Colonic mucosa (tissue), 4 donors: ENCODE results near the gene AJAP1. TPM values are rescaled to one million over a fixed set of nuclear protein-coding genes. Genes with fewer than 3 reads are reported as not detected.

Source experiments
- DNase-seq: peaks from one replicate; pipeline ENCODE4 v3.0.0-alpha.2; 2020
- H3K27ac ChIP-seq: fragments of 200-600 bp; one replicate; pipeline ENCODE4 v1.8.0; 2021
- H3K27me3 ChIP-seq: fragments of 200-600 bp; one replicate; pipeline ENCODE4 v1.8.0; 2021
- H3K36me3 ChIP-seq: fragments of 200-600 bp; one replicate; pipeline ENCODE4 v1.8.0; 2021
- H3K4me1 ChIP-seq: fragments of 200-600 bp; one replicate; pipeline ENCODE4 v1.8.0; 2021; ENCODE audit warnings: mild to moderate bottlenecking
- H3K4me3 ChIP-seq: fragments of 200-600 bp; one replicate; pipeline ENCODE4 v1.8.0; 2021
- H3K9ac ChIP-seq, 2 donors: one replicate each; pipeline ENCODE4 v1.7.0; 2013; ENCODE audit warnings: control low read depth in 2 of 2, low read depth in 2 of 2, low read length in 2 of 2
- H3K9me3 ChIP-seq: fragments of 200-600 bp; one replicate; pipeline ENCODE4 v1.8.0; 2021
- intact Hi-C: fragments of 100-400 bp; cut with DNase I; formaldehyde crosslinking; loops from one replicate; pipeline ENCODE4 v1.14.1; 2022
- total RNA-seq, 2 donors: library from RNA; stranded (reverse); fragmentation: NEBNext Ultra II Directional in 1 of 2; extraction: Animal tissue kit (Norgen Biotek cat#: 25700) in 1 of 2; gene quantifications; one replicate each; pipeline ENCODE4 v1.2.1, GENCODE V29; 2021
- TF ChIP-seq, protein P1 (sequence below): fragments of 200-600 bp; IDR thresholded peaks from one replicate; pipeline ENCODE4 v1.8.0; 2022; ENCODE audit warnings: antibody characterized with exemption, mild to moderate bottlenecking
- donor health status: healthy.
- donor health status: DM: no; HTN: no; CAD: no.
- donor health status: DM: no; HTN: no; CAD: no.

AJAP1 gene
- total RNA-seq, 2 donors from 2014 or later = 0.07 to 0.42 TPM

DNA sequence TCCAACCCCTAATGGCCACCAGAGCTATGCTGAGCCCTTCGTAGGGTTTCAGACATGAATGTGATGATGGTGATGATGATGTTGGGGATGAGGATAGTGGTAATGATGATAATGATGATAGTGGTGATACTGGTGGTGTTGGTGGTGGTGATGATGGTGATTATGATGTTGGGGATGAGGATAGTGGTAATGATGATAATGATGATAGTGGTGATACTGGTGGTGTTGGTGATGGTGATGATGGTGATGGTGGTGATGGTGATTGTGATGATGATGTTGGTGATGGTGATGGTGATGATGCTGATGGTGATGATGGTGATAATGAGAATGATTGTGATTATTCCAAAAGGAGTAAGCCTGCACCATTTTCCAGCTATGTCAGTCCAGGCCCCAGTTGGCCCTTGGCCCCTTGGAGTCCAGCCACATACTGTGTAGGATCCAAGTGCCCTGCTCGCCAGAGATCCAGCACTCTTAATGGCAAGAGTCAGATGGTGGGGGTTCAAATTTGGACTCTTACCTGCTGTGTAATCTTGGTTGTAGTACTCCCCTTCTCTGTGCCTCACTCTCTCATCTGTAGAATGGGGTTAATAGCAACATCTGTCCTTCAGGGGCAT is 28.3 kb downstream of the AJAP1 start:
- DNase-seq = no peak
- no peaks in the 10 kb centered on the region for H3K36me3 ChIP-seq
- H3K9ac ChIP-seq = no peak overlapping the region
- TF ChIP-seq, protein P1, sequence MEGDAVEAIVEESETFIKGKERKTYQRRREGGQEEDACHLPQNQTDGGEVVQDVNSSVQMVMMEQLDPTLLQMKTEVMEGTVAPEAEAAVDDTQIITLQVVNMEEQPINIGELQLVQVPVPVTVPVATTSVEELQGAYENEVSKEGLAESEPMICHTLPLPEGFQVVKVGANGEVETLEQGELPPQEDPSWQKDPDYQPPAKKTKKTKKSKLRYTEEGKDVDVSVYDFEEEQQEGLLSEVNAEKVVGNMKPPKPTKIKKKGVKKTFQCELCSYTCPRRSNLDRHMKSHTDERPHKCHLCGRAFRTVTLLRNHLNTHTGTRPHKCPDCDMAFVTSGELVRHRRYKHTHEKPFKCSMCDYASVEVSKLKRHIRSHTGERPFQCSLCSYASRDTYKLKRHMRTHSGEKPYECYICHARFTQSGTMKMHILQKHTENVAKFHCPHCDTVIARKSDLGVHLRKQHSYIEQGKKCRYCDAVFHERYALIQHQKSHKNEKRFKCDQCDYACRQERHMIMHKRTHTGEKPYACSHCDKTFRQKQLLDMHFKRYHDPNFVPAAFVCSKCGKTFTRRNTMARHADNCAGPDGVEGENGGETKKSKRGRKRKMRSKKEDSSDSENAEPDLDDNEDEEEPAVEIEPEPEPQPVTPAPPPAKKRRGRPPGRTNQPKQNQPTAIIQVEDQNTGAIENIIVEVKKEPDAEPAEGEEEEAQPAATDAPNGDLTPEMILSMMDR = no peak
- H3K4me3 ChIP-seq = no peak overlapping the region
- H3K4me1 ChIP-seq = no peaks in the 10 kb centered on the region
- H3K27ac ChIP-seq = no peak overlapping the region
- H3K9me3 ChIP-seq = no peaks in the 10 kb centered on the region
- no peaks in the 10 kb centered on the region for H3K27me3 ChIP-seq
- intact Hi-C loops = no loop called here

DNA sequence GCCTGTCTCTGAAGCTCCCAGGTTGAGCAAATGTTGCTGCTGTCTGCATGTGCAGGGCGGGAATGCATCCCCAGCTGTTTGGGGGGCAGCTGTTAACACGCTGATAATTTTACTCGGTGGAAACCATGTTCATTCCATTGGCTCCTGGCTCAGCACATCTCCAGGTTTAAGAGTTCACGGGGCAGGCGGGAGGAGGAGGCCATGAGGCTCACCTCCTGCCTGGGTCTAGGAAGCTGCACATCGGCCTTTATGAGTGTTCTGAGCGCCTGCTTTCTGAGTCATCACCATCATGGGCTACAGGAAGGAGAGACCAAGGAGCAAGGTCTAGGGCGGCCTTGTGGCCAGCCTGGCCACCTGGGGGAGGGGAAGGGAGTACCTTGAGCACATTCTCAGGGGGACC is 29.7 kb downstream of the AJAP1 start:
- Histone ChIP-seq H3K4me3 (no peak overlapping the region), H3K9me3 (no peaks in the 10 kb centered on the region), H3K27ac (no peak overlapping the region), H3K36me3 (no peaks in the 10 kb centered on the region), H3K9ac (no peak overlapping the region), H3K27me3 (no peaks in the 10 kb centered on the region), H3K4me1 (no peaks in the 10 kb centered on the region)
- TF ChIP-seq, protein P1 = no peak
- intact Hi-C loops = no loop called here
- DNase-seq = no peak

DNA sequence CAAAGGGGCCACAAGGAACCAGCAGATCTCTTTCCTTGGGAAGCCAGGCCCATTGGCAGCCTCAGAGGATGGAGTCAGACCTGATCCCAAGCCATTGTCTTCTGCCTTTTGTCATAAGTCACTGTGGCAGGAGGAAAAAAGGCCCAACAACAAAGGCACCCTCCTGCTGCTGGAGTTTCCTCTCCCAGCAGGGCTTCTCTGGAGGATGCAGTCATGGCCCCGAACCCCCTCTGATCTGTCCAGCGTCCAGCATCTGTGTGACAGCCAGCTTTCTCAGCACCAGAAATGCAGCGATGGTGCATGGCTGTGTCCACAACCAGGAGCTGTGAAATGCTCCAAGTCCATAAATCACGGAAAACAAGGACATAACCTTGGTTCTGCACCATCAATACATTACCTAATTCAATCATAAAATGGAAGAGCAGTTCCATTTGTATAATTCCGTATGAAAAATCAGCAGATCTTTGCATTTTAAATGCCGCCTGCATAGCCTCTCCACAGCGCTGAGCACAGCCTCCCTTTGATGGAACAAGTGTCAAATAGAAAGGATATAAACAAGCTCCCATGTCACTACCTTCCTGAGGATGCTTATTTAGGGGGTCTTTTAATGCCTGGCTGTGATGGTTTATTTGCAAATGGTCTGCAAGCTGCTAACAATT is 30.6 kb downstream of the AJAP1 start:
- Histone ChIP-seq H3K9me3 (no peaks in the 10 kb centered on the region), H3K27me3 (no peaks in the 10 kb centered on the region), H3K9ac (no peak overlapping the region), H3K4me1 (no peaks in the 10 kb centered on the region), H3K36me3 (no peaks in the 10 kb centered on the region), H3K27ac (no peak overlapping the region), H3K4me3 (no peak overlapping the region)
- DNase-seq = no peak
- TF ChIP-seq, protein P1 = no peak
- intact Hi-C loops = no loop called here

DNA sequence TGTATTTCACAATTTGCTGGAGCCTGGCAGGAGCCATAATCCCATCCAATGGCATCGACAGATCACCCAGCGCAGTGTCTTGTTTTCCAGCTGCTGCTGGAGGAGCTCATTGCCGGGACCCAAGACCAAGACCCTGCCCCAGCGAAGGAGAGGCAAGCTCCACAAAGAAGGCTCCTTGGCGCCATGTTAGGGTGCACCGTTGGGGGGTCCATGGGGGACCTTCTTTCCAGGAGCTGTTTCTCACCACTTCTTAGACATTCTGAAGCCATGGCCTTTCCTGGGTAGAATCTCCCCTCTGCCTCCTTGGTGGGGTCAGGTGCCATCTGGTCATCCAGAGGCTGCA is 31.1 kb downstream of the AJAP1 start:
- Histone ChIP-seq H3K27ac (no peak overlapping the region), H3K9me3 (no peaks in the 10 kb centered on the region), H3K36me3 (no peaks in the 10 kb centered on the region), H3K4me3 (no peak overlapping the region), H3K27me3 (no peaks in the 10 kb centered on the region), H3K9ac (no peak overlapping the region), H3K4me1 (no peaks in the 10 kb centered on the region)
- intact Hi-C loops = no loop called here
- no peak for DNase-seq
- TF ChIP-seq, protein P1 = no peak

DNA sequence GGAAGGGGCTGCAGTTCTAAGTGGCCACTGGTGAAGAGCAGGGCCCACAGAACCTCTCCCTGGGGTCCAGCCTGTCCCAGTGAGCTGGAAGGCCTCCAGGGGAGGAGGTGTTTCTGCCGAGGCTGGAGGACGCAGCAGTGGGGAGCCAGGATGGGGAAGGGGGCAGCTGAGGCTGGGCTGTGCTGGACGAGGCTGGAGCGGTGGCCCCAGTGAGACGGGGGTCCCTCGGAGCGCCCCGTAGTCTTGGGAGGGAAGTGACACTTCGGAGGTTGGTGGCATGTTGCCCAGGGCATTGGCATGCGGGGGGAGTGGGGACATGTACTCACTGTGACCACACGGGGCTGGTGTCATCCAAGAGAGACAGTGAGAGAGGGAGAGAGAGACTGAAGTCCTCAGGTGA is 33.5 kb downstream of the AJAP1 start:
- intact Hi-C loops = no loop called here
- DNase-seq = no peak
- no peak overlapping the region for H3K9ac ChIP-seq
- TF ChIP-seq, protein P1 = no peak
- no peaks in the 10 kb centered on the region for H3K9me3 ChIP-seq
- H3K27me3 ChIP-seq = no peaks in the 10 kb centered on the region
- H3K4me3 ChIP-seq = no peak overlapping the region
- no peaks in the 10 kb centered on the region for H3K36me3 ChIP-seq
- no peaks in the 10 kb centered on the region for H3K4me1 ChIP-seq
- H3K27ac ChIP-seq = no peak overlapping the region
